Measurements from ENCODE around the gene GRAMD4.

GRAMD4 gene

DNA sequence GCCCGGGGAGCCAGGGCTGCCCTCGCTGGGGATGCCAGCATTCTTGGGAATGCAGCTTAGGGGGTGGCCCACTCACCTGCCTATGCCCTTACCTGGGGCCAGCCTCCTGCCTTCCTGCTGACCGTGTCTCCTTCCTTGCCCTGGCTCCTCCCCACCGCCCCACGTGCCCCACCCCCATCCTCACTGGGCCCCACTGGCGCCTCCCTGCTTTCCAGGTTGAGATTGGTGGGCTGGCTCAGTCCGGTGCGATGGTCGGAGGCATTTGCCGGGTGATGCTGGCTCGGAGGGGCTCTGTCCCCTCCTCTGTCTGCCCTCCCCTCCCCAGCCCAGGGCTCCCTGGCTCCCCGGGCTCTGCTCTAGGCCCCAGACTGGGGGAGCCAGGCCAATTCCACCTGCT is 34.1 kb upstream of the GRAMD4 start:
- TF ChIP-seq FOXP2 (optimal IDR thresholded peaks at IDR 0.05; ENCODE audit: borderline replicate concordance, extremely low read depth, extremely low read length, insufficient read depth) = no peak

DNA sequence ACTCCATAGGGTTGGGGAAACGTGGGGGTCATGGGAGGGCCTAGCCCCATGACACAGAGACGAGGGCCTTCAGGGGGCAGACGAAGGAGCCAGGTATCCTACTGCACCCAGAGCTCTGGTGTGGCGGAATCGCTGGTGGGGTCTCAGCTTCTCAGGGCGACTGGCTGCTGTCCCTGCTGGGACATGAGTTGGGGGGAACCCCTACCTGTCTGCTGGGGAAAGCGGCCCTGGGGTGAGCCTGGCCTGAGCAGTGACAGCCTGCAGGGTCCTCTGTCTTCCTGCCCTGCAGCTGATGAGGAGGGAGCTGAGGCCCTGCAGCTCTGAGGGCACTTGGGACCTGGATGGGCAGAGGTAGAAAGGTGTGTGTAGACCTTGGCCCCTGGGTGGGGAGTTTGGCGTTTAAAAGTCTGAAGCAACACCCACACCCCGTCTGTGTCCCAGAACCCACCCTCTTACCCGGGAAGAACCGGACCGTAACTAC is 33.6 kb upstream of the GRAMD4 start:
- TF ChIP-seq POLR2AphosphoS5 (IDR thresholded peaks at IDR 0.05; ENCODE audit: low read depth, low read length) (no peak), SIN3A (IDR thresholded peaks at IDR 0.05; ENCODE audit: borderline replicate concordance, insufficient read depth, low read length) (no peak), TAF1 (IDR thresholded peaks at IDR 0.05; ENCODE audit: borderline replicate concordance, insufficient read depth, low read length) (no peak), FOXP2 (optimal IDR thresholded peaks at IDR 0.05; ENCODE audit: borderline replicate concordance, extremely low read depth, extremely low read length, insufficient read depth) (no peak)
- TF ChIP-seq, protein P1, sequence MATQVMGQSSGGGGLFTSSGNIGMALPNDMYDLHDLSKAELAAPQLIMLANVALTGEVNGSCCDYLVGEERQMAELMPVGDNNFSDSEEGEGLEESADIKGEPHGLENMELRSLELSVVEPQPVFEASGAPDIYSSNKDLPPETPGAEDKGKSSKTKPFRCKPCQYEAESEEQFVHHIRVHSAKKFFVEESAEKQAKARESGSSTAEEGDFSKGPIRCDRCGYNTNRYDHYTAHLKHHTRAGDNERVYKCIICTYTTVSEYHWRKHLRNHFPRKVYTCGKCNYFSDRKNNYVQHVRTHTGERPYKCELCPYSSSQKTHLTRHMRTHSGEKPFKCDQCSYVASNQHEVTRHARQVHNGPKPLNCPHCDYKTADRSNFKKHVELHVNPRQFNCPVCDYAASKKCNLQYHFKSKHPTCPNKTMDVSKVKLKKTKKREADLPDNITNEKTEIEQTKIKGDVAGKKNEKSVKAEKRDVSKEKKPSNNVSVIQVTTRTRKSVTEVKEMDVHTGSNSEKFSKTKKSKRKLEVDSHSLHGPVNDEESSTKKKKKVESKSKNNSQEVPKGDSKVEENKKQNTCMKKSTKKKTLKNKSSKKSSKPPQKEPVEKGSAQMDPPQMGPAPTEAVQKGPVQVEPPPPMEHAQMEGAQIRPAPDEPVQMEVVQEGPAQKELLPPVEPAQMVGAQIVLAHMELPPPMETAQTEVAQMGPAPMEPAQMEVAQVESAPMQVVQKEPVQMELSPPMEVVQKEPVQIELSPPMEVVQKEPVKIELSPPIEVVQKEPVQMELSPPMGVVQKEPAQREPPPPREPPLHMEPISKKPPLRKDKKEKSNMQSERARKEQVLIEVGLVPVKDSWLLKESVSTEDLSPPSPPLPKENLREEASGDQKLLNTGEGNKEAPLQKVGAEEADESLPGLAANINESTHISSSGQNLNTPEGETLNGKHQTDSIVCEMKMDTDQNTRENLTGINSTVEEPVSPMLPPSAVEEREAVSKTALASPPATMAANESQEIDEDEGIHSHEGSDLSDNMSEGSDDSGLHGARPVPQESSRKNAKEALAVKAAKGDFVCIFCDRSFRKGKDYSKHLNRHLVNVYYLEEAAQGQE (IDR thresholded peaks at IDR 0.05; ENCODE audit: insufficient read depth in 1 of 2, low read depth in 2 of 2, low read length in 2 of 2) = no peak

DNA sequence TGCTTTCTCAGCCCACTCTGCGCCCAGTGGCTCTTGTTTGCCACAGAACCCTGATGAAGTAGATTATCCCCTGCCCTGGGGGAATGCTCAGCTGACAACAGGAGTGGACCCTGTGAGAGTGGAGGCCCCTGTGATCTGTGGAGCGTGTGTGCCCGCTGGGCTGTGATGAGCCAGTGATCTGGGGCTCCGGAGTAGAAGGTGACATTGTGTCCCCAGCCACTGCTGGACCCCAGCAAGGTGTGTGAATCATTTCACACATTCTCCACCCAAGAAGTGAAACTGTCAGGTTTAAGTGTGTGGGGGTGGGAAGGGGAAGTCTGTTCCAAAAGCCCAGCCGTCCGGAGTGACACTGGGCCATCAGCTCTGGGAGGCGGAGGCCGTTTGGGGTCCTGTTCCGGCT is 33.1 kb upstream of the GRAMD4 start:
- TF ChIP-seq SIN3A (IDR thresholded peaks at IDR 0.05; ENCODE audit: borderline replicate concordance, insufficient read depth, low read length) = no peak
- no peak for TF ChIP-seq FOXP2 (optimal IDR thresholded peaks at IDR 0.05; ENCODE audit: borderline replicate concordance, extremely low read depth, extremely low read length, insufficient read depth)
- TF ChIP-seq, protein P1 (IDR thresholded peaks at IDR 0.05; ENCODE audit: insufficient read depth in 1 of 2, low read depth in 2 of 2, low read length in 2 of 2) = no peak
- TF ChIP-seq TAF1 (IDR thresholded peaks at IDR 0.05; ENCODE audit: borderline replicate concordance, insufficient read depth, low read length) = no peak
- TF ChIP-seq POLR2AphosphoS5 (IDR thresholded peaks at IDR 0.05; ENCODE audit: low read depth, low read length) = no peak

DNA sequence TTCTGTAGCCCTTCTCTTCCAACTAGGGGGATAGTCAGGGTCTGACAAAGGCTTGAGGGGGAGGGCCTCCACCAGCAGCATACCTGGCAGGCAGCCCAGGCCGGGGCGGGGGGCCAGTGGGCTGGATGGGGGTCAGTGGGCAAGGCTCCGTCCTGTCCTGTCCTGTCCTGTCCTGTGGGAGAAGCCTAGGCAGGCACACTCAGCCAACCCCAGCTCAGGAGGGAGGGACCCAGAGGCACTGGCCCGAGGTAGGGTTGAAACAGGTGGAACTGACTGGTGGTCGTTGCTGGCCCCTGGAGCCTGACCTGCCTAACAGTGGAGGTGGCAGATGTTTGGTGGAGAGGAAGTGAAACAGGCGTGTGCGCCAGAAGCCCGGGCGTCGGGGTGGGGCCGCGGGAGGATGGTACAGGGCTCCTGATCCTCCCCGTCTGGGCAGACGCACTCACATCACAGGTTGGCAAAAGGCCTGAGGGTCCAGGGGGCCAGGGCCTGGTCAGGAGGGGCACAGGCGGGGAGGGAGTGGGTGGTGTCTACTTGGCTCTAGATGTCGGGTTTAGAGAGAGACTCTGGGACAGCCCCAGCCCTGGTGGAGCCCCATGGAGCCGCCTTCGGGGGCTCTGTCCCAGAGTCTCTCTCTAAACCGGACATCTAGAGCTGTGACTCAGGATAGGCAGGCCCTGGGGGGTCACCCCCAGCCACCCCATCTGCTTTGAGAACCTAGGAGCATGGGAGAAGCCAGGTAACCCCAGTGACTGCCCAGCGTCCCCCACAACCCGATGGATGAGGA is 32.5 kb upstream of the GRAMD4 start:
- TF ChIP-seq, protein P1 (IDR thresholded peaks at IDR 0.05; ENCODE audit: insufficient read depth in 1 of 2, low read depth in 2 of 2, low read length in 2 of 2) = no peak
- TF ChIP-seq SIN3A (IDR thresholded peaks at IDR 0.05; ENCODE audit: borderline replicate concordance, insufficient read depth, low read length) = no peak
- no peak for TF ChIP-seq TAF1 (IDR thresholded peaks at IDR 0.05; ENCODE audit: borderline replicate concordance, insufficient read depth, low read length)
- TF ChIP-seq FOXP2 (optimal IDR thresholded peaks at IDR 0.05; ENCODE audit: borderline replicate concordance, extremely low read depth, extremely low read length, insufficient read depth) = no peak
- no peak for TF ChIP-seq POLR2AphosphoS5 (IDR thresholded peaks at IDR 0.05; ENCODE audit: low read depth, low read length)

DNA sequence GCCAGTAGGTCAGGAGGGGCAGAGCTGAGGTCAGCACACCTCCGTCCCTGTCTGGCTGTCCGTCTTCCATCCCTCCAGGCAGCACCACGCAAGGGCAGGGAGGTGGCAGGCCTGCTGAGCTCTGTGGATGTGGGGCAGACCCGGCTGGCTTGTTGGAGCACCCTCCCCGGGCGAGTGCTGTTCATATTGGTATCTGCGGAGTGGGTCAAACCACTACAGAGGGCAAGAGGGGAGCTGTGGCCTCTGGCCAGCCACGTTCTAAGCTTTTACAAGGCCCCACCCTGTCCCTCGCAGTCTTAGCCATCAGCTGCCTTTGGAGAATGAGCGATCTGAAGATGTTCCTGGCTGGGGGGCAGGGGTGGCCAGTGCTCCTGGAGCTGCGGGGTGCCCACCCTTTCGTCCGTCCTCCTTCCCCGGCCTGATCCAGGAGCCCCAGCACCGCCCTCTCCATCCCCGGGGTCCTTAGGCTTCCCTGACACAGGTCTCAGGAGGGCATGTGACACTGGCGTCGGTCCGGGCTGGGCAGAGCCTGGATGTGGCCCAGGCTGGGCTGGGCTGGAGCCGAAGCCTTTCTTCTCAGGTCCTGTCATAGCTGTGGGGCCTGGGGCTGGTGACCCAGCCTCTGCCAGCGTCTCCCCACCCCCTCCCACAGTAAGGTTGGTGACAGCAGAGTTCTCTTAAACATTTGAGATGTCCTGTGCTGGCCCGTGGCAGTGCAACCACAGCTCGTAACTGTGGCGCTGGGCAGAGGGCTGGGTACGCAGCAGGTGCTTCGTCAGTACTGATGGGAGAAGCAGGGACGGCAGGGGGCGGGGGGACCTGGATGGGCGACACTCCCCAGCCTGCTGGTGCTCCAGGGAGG is 31.7 kb upstream of the GRAMD4 start:
- no peak for TF ChIP-seq POLR2AphosphoS5 (IDR thresholded peaks at IDR 0.05; ENCODE audit: low read depth, low read length)
- no peak for TF ChIP-seq TAF1 (IDR thresholded peaks at IDR 0.05; ENCODE audit: borderline replicate concordance, insufficient read depth, low read length)
- TF ChIP-seq SIN3A (IDR thresholded peaks at IDR 0.05; ENCODE audit: borderline replicate concordance, insufficient read depth, low read length) = no peak

All from PFSK-1 (cell line).